PFSK-1 (cell line): ENCODE data around the gene KRTAP12-2.

Experiments used
- FOXP2 ChIP-seq: optimal IDR thresholded peaks from 2 replicates; pipeline ENCODE3; 2011; ENCODE audit warnings: borderline replicate concordance, control low read depth, inconsistent platforms; ENCODE audit not compliant: insufficient read depth; ENCODE audit errors: extremely low read length, extremely low read depth
- POLR2AphosphoS5 ChIP-seq: IDR thresholded peaks from 2 replicates; pipeline ENCODE4 v1.6.1; 2012; ENCODE audit warnings: low read depth, mild to moderate bottlenecking, control low read depth, low read length, moderate library complexity
- SIN3A ChIP-seq: IDR thresholded peaks from 2 replicates; pipeline ENCODE4 v1.6.1; 2012; ENCODE audit warnings: mild to moderate bottlenecking, low read length, moderate library complexity, borderline replicate concordance; ENCODE audit not compliant: insufficient read depth
- TAF1 ChIP-seq: IDR thresholded peaks from 2 replicates; pipeline ENCODE4 v1.6.1; 2012; ENCODE audit warnings: low read length, control low read depth, borderline replicate concordance; ENCODE audit not compliant: insufficient read depth
- TF ChIP-seq, protein P1 (sequence below), 2 experiments: IDR thresholded peaks; 2 replicates each; pipeline versions ENCODE4 v1.6.1 to v1.8.0; 2011 to 2012; ENCODE audit warnings: low read depth in 2 of 2, low read length in 2 of 2, control low read depth in 1 of 2, inconsistent platforms in 1 of 2, mild to moderate bottlenecking in 1 of 2, moderate library complexity in 1 of 2; ENCODE audit not compliant: insufficient read depth in 1 of 2

The KRTAP12-2 gene

DNA sequence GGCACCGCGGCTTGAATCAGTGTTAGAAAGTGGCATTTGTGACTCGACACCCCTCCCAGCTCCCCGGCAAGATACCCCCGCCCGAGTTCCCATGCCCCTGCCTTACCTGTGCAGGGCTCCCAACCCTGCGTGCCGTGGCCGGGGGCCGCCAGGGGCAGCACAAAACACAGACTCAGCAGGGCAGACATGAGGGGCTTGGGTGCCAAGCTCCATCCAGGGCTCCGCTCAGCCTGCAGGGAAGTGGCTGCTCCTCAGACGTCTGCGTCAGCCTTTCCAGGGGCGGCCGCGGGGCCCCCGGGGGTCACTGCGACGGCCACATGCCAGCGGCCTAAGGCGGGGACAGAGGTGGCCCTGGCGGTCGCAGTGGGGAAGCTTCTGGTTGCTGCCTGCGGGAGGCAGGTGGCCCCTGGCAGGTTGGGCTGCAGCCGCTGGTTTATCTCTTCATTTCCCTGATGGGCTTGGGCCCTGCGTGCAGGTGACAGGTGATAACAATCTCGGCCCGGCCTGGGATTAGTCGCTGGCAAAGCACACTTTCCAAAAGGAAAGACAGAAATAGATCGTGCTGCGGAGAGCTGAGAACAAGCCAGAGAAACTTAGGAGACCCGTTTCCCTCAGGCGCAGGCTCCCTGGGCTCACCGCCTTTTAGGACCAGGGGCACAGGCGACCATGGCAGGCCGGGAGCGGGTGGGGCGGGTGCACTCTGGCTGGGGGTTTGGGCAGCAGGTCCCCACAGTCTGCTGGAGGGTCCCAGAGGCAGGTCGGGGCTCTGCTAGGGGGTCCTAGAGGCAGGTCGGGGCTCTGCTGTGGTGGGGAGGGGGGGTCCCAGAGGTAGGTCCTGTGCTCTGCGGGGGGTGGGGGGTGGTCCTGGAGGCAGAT lies 44.8 kb upstream of the KRTAP12-2 start, which contains the start of gene TSPEAR:
Gene TSPEAR, minus strand, starts transcription at position 246 of the 876 bp plus-strand sequence. Its CDS starts 58 bp downstream, at position 188.
- TF ChIP-seq, protein P1, sequence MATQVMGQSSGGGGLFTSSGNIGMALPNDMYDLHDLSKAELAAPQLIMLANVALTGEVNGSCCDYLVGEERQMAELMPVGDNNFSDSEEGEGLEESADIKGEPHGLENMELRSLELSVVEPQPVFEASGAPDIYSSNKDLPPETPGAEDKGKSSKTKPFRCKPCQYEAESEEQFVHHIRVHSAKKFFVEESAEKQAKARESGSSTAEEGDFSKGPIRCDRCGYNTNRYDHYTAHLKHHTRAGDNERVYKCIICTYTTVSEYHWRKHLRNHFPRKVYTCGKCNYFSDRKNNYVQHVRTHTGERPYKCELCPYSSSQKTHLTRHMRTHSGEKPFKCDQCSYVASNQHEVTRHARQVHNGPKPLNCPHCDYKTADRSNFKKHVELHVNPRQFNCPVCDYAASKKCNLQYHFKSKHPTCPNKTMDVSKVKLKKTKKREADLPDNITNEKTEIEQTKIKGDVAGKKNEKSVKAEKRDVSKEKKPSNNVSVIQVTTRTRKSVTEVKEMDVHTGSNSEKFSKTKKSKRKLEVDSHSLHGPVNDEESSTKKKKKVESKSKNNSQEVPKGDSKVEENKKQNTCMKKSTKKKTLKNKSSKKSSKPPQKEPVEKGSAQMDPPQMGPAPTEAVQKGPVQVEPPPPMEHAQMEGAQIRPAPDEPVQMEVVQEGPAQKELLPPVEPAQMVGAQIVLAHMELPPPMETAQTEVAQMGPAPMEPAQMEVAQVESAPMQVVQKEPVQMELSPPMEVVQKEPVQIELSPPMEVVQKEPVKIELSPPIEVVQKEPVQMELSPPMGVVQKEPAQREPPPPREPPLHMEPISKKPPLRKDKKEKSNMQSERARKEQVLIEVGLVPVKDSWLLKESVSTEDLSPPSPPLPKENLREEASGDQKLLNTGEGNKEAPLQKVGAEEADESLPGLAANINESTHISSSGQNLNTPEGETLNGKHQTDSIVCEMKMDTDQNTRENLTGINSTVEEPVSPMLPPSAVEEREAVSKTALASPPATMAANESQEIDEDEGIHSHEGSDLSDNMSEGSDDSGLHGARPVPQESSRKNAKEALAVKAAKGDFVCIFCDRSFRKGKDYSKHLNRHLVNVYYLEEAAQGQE (IDR thresholded peaks at IDR 0.05; ENCODE audit: insufficient read depth in 1 of 2, low read depth in 2 of 2, low read length in 2 of 2) = no peak
- TF ChIP-seq SIN3A (no peak), FOXP2 (no peak), POLR2AphosphoS5 (no peak), TAF1 (no peak)

DNA sequence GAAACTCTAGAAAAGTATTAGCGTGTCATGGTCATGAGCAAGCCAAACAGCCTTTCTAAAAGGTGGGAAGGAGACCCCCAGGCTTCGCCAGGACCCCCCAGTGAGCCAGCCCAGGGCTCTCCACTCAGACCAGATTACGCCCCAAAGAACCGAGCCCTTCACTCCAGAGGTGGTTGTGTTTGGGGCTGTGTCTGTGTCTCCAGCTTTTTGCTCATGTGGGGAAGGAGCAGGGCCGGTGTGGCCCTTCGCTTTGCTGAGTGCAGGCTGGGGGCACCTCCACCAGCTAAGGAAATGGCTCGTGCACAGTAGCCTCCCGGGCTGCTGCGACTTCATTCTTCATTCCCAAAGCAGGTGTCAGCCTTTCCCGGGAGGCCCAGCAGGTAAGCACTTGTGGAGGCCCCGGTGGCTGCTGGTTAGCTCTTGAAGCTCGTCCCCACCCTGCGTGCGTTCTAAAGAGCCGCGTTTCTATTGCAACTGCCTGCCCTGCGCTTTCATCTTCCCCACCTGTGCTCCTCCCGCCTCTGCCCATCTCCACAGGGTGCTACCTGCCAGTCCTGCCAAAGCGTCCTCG lies 44.1 kb upstream of the KRTAP12-2 start:
- TF ChIP-seq POLR2AphosphoS5 (no peak), TAF1 (no peak)
- TF ChIP-seq, protein P1 (IDR thresholded peaks at IDR 0.05; ENCODE audit: insufficient read depth in 1 of 2, low read depth in 2 of 2, low read length in 2 of 2) = no peak

DNA sequence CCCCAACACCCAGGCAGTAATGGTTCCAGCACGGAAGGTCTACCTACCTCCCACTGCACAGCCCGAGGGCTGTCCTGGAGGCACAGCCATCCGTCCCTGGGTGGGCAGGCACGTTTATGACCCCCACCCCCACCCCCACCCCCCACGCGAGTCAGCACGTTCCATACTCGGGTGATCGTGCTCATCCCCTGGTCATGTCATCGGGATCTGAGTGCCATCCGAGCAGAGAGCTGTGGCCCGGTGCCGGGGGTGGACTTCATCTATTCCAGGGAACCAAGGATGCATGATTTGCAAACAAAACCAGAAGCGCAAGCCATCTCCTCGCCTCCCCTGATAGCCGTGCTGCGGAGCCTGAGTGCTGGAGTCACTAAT lies 43.6 kb upstream of the KRTAP12-2 start:
- no peak for TF ChIP-seq TAF1
- TF ChIP-seq SIN3A = no peak
- TF ChIP-seq POLR2AphosphoS5 = no peak
- TF ChIP-seq, protein P1 (IDR thresholded peaks at IDR 0.05; ENCODE audit: insufficient read depth in 1 of 2, low read depth in 2 of 2, low read length in 2 of 2) = no peak
- TF ChIP-seq FOXP2 = no peak

DNA sequence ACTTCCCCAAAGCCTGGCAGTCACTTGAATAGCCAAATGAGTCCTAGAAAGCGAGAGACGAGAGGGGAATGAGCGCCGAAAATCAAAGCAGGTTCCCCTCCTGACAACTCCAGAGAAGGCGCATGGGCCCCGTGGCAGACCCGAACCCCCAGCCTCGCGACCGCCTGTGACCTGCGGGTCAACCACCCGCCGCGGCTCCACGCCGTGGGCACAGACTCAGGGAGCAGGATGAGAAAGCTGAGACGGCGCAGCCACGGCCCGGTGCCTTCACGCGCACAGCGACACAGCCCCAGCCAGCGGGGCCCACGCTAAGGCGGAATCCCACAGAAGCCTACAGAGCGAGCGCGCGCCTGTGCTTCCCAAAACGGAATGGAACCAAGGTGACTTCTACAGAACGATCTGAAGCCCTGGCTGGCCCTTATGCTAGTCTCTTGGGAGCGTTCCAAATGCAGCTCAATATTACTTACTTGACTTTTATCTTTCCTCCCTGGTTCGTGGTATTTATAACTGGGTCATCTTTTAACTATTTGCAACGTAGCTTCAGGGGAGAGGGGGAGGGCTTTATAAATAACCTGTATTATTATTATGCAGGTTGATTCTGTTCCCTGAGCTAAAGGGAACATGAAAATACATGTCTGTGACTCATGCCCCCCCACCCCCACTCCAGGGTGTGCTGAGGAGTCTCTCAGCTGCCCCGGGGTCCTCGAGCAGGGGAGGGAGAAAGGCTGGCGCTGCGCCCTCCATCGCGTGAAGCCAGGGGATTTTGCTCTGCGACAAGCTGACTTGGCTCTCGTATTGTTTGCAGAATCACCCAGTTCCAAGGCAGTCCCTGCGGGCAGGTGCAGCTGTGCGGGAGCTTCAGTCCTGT lies 42.9 kb upstream of the KRTAP12-2 start:
- TF ChIP-seq POLR2AphosphoS5 (no peak), FOXP2 (no peak), TAF1 (no peak), SIN3A (no peak)
- TF ChIP-seq, protein P1 (IDR thresholded peaks at IDR 0.05; ENCODE audit: insufficient read depth in 1 of 2, low read depth in 2 of 2, low read length in 2 of 2) = no peak
